Effector CD8-positive, alpha-beta T cell (primary cell): Measurements from ENCODE around the gene MTRR.

Experiments used
- DNase-seq: peaks from one replicate; lab custom pipeline; 2025; lab: John Stamatoyannopoulos, UW
- total RNA-seq, 4 experiments: gene quantifications; one replicate each; lab custom pipeline; 2026; lab: John Stamatoyannopoulos, UW

MTRR gene
- 55.1 to 77.3 (median 59.7) reads per million in 4 experiments for total RNA-seq

DNA sequence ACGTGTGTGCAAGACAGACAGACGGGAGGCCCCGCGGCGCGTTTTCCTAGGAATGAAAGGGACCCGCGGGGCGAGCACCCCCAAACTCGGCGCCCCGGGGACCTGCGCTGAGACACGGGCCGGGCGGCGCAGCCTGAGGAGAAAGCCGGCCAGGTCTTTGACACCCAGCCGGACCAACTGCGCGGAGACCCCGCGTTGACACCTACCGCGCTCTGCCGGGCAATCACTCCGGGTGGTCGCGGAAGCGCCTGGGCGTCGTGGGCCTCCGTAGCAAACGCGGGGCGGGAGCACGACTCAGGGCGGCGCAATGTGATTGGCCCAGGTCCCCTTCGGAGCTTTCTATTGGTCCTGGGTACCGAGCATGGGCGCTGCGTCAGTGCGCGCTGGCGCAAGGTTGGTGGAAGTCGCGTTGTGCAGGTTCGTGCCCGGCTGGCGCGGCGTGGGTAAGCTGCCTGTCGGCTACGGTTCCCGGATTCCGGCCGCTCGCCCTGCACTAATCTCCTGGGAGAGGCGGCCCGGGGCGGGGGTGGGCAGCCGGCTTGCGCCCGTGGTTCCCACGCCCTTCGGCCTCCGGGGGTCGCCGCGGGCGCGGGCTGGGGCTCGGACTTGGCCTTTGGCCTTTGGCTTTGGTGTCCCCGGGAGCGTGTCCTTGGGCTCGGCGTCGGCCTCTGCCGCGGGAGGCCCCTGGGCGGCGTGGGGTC lies at the start of gene MTRR, which contains the start of gene FASTKD3:
Gene MTRR (plus strand): TSS at position 376 of the 701 bp plus-strand sequence. CDS start 1,647 bp downstream, outside the sequence.
Gene FASTKD3 (minus strand): TSS at position 259 of the 701 bp plus-strand sequence. CDS start 948 bp downstream, outside the sequence.
- peak; percentile 82 for DNase-seq

DNA sequence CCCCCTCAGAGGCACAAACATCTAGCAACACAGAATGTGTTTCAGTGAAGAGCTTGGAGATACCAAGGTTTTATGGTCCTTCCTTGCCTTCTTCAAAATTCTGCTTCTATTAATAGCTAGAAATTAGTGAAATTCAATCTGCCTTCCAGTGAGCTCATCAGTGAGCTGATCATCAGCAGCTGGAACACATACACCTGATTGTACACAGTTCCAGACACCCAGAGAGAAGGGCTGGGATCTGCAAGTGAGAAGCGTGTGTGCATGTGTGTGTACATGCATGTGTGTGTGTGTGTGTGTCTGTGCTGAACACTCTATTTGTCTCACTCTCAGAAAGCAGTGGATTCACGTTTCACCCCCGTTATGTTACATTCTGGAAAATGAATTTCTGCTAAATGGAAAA lies 46.5 kb upstream of the MTRR start:
- no peak for DNase-seq

DNA sequence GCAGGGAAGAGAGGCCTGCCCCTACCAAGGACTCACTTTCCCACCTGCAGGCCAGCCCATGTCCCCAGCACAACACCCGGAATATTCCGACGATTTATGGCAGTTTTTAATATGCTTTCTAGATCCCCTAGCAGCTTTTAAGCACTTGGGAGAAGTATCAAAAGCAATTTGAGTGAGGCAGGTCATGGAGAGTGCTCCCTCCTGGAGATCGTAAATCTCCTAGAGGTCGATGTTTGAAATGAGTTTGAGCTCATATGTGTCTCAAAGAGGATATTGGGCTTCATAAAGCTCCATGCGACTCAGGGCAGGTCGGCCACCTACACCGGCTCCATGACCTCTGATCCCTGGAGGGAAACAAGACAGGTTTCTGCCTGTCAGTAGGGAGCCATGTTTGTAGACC lies 45.4 kb upstream of the MTRR start:
- no peak for DNase-seq

DNA sequence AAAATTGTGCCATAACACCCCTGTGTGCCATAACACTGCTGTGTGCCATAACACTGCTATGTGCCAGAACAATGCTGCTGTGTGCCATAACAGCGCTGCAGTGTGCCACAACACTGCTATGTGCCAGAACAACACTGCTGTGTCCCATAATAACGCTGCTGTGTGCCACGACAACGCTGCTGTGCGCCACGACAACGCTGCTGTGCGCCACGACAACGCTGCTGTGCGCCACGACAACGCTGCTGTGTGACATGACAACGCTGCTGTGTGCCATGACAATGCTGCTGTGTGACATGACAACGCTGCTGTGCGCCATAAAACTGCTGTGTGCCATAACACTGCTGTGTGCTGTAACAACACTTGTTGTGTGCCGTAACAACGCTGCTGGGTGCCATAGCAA lies 44.0 kb upstream of the MTRR start:
- no peak for DNase-seq

DNA sequence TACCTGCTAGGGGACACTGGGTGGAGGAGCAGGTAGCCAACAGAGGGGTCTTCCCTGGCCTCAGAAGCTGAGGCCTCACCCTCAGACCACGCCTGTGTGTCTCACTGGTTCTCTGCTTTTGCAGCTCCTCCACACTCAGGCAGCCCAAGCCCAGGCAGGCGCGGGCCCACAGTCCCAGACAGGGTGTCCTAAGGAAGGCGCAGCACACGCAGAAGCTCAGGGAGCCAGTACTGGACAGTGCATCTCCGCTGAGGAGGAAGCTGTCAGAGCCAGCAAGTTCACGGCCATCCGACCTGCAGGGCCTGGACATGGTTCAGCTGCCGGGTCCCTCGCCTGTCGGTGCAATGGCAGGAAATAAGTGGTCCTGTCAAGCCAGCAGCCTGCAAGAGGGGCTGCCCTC lies 43.3 kb upstream of the MTRR start:
- DNase-seq: no peak

DNA sequence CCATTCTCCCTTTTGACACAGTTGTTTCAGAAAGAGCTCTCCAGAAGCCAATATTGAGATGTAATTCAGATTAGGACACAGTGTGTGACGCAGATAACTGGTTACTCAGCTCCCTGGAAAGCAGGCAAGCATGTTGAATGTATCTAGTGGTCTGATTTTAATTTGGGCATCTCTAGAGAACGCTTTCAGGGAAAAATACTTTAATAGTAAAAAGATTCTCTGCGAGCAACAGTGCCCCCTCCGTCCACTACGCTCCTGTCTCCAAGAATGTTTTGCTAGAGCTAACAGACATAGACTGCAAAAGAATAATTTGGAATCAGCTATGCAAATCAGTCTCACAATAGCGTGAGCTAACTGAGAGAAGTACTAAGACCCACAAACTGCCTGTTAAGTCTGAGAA lies 41.3 kb upstream of the MTRR start:
- no peak for DNase-seq

DNA sequence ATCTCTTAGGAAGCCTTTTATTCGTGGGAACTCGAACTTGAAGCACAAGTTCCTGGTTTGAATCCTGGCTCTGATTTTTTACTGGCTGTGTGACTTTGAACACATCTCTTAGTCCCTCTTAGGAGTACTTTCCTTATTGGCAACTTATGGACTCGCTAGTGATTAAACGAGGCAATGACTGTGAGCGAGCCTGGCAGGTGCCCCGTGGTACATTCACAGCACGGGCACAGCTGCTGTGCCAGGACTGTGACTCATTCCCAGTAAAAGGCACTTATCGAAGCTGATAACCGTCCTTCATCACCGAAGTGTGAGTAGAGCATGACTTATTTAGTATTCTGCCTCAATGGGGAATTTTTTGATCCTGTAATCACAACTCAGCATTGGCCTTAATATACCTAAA lies 40.7 kb upstream of the MTRR start:
- DNase-seq: no peak

DNA sequence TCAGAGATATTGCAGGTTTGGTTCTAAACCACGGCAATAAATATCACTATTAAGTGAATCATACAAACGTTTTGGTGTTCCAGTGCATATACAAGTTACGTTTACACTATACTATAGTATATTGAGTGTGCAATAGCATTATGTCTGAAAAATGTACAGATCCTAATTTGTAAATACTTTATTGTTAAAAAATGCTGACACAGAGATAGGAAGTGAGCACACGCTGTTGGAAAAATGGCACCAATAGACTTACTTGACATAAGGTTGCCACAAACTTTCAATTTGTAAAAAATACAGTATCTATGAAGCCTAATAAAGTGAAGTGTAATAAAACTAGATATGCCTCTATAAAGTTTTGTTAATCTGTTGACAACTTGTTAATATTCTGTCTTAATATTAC lies 34.0 kb upstream of the MTRR start:
- DNase-seq: no peak

DNA sequence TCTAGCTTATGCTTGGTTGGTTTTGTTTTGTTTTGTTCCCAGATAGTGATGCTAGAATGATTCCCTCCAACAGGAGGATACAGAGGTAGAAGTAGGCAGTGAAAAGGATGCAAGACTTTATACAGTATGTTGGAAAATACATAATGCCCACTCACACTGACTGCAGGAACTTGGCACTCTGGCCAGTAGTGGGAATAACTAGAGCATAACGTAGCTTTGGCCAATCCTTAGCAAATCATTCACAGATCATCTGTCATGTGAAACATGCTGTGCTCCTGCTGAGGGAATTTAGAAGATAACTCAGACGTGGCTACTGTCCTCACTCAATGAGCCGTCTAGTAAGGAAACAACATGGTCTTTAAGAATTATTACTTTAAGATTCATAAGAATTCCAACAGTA lies 31.5 kb upstream of the MTRR start:
- no peak for DNase-seq

DNA sequence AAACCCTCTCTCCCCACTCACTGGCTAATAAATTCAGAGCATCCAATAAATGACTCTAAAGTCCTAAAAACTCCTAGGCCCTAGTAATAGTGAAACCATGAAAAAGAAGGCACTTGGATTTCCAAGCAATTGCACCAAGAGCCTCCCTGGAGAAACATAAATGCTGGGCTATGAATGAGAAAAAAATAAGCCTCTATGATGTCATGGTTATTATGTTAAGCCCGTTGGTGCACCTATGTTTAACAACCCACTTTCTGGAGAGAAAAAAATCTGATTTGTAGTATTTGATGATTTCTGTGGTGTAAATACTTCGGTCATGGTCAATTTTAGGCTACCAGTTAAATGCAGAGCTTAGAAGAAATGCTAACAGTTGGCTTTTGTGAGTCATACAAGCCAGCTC lies 26.4 kb upstream of the MTRR start:
- DNase-seq: no peak

DNA sequence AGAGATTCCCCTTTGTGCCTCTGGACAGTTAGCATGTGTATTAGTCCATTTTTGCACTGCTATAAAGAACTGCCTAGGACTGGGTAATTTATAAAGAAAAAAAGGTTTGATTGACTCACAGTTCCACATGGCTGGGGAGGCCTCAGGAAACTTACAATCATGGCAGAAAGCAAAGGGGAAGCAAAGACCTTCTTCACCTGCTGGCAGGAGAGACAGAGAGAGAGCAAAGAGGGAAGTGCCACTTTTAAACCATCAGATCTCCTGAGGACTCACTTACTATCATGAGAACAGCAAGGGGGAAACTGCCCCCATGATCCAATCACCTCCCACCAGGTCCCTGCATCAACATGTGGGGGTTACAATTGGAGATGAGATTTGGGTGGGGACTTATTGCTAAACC lies 24.0 kb upstream of the MTRR start:
- no peak for DNase-seq

DNA sequence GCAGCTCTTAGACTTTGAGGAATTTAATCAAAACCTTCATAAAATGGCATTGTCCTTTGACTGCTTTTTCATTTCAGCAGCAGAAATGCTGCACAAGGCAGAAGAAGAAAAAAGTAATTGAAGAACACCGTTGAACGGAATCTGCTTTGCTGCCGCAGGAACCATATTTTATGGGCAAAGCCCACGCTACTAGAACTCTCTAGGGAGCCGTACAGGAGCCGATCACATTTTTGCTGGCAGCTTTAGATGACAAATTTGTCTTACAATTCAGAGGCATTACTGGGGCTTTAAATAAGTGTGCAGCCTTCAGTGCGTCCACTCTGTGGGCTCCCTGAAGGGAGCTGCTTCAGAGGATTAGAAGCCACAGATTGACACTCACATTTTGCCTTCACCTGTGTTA lies 23.4 kb upstream of the MTRR start:
- no peak for DNase-seq

DNA sequence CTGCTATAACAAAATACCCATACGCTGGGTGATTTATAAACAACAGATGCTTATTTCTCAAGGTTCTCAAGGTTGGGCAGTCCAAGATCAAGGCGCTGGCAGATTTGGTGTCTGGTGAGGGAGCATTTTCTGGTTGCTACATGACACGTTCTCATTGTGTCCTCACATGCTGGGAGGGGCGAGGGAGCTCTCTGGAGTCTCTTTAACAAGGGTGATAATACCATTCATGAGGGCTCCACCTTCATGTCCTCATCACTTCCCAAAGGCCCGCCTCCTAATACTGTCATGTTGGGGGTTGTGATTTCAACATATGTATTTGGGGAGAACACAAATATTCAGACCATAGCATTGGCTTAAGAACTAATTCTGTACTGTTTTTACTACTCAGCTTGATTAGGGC lies 22.6 kb upstream of the MTRR start:
- no peak for DNase-seq

DNA sequence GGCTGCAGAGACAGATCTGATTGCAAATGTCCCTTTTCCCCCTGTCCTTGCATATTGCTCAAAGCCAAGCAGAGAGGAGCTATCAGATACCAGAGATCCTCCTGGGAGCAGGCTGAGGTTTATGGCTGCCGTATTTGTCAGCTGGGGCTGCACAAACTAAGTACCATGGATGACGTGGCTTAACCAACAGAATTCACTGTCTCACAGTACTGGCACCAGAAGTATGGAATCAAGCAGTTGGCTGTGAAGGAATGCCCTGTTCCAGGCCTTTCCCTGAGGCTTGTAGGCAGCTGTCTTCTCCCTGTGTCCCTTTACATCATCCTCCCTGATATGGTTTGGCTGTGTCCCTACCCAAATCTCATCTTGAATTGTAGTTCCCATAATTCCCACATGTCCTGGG lies 20.7 kb upstream of the MTRR start:
- DNase-seq: no peak

DNA sequence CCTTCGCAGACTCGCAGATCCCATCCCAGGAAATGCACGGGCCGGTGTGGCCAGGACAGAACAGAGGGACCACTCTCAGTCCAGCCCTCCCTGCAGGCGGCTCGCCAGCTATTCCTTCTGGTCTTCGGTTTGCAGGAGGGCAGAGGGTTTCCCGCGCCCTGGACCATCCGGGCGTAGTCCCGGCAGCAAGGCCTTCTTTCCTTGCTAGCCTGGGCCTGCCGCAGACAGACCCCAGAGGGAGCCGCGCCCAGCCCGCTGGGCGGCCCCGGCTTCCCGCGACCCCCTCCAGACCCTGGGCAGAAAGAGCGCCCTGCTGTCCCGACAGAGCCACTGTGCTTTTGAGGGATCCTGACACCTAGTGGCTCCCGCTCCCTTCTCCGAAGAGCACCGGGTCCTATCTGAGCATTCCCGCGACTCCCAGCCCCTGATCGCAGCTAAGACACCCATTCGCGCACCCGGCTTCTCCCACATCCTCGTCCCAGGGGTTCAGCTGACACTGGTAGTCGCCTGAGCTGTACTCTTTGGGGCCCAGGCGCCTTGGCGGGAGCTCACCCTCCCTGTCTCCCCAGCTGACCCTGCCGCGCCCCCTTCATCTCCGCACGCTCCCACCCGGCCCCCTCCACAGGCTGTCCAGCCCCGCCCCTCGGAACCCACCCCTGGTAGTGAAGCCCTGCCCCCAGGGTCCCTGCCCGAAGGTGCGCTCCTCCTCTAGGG lies 19.1 kb upstream of the MTRR start:
- no peak for DNase-seq

DNA sequence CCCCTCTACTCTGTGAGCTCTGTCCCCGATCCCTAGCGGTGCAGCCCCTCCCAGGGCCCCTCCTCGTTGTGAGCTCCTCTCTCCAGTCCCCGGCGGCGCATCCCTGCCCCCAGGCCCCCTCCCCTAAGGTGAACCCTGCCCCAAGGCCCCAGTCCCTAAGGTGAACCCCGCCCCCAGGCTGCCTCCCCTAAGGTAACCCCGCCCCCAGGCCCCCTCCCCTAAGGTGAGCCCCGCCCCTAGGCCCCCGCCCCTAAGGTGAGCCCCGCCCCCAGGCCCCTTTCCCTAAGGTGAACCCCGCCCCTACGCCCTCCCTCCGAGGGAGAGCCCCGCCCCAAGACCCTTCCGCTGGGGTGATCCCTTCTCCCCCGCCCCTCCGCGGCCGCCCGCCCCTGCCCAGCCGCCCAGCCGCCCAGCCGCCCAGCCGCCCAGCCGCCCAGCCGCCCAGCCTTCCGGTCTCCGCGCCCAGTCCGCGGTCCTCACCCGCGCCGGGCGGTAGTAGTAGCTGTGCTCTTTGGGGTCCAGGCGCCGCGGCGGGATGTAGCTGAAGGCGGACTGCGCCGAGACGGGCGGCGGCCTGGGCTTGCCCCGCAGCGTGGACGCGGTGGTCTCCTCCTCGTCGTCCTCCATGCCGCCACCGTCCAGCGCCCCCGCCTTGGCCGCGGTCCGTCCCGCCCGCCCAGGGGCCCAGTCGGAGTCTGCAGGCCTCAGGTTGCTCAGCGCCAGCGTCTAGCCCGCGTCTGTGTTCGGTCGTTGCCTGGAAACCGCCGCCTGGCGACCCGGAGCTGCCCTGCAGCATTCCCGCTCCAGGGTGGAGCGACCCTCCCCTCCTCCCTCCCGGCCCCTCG lies 18.3 kb upstream of the MTRR start, which contains the start of gene CFAP90:
Gene CFAP90 (minus strand): TSS at position 739 of the 845 bp plus-strand sequence. CDS start 112 bp downstream, at position 627.
- peak; percentile 31 for DNase-seq

DNA sequence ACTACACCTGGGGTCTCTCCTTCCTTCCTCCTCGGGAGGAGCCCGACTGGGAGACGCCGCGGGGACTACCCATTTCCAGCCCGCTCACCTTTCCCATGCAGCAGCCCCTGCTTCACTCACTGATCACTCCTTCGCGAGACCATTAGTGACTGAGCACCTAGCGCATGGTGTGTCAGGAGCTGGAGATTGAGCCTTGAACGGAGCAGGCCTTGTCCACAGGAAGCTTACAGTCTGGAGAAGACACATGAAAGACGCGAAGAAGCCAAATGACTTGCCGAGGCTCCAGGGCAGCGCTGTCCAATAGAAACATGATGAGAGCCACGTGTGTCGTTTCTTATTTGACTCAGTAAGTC lies 17.7 kb upstream of the MTRR start:
- DNase-seq: no peak

DNA sequence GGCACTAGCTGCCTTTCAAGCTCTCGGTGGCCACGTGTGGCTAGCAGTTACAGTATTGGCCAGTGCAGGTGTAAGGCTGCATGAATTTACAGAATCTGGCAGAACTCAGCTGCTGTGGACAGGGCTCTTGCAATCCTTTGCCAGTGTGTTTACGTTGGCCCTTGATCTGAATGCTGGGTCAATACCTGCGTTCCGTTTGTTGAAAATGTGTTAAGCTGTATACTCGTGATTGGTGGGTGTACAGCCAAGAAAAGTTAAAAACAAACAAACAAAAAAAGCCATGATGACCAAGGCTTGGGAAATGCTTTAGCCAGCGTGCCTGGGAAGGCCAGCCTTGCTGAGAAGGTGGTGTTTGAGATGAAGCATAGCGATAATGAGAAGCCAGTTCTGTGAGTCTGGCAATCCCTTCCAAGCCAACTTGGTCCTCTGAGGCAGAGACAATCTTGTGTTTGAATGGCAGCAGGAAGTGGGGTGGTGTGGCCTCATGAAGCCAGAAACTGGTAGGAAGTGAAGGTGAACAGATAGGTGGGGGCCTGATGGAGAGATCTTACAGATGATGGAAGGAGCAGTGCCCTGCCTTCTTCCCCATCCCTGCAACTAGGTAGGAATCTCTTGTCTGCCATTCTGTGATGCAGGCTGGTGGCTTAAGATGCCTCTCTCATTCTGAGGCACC lies 17.2 kb upstream of the MTRR start:
- DNase-seq: no peak

DNA sequence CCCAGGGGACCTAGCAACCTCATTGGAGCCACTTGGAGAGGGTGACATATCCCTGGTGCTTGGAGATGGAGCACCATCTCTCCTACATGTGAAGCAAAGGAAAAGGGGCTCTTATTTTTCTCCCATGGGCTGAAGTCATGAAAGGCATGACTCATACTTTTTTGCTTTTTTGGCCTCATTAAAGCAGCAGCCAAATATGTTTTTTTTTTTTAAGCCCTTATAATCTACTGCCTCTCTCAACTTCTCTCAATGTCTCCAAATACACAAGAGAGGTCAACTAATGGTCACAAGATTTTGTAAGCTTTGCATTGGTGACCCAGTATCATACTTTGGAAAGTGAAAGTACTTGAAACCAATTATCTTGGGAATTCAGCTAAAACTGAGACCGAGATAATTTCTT lies 16.4 kb upstream of the MTRR start:
- DNase-seq: no peak

DNA sequence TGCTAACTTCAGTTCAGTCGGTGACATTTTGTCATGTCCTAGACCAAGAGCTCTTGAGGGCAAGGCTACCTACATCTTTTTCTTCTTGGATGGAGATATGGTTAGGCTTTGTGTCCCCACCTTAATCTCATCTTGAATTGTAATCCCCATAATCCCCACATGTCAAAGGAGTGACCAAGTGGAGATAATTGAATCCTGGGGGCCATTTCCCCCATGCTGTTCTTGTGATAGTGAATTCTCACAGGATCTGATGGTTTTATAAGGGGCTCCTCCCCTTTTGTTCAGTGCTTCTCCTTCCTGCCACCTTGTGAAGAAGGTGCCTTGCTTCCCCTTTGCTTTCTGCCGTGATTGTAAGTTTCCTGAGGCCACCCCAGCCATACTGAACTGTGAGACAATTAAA lies 16.0 kb upstream of the MTRR start:
- no peak for DNase-seq

DNA sequence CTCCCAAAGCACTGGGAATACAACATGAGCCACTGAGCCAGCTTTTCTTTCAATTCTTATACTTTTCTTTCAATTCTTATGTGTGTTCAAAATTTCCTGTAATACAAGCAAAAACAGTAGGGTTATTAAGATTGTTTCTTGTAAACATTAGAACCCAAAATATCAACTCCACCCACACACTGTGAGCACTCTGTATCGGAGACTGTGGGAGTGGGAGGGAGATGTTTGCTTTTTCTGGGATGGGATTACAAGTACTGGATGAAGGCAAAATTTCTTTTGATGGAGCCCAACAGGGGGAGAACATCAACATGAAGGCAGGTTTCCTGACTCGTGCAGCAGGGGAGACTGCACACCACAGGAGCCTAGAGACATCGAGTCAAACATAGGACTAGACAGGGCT lies 13.3 kb upstream of the MTRR start:
- no peak for DNase-seq

DNA sequence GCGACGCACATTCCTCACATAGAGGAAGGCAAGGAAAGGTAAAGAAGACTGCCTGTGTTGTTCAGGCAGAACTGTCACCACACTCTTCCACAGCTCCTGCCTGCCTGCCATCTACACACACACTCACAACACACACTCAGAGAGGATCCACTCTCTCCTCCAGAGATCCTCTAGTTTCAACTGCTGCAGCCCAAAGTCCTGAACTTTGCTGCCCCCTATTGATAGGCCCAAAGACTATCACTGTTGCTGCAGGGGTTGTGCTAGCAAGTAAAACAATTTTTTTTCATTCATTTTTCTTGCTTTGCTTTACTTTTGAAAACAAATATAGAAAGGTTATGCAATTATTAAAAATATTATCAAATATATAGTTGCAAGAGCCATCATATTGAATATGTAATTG lies 12.1 kb upstream of the MTRR start:
- DNase-seq: no peak
